Occipital lobe (tissue), 2 donors: ENCODE results near the gene EML5. TPM values are rescaled to one million over a fixed set of nuclear protein-coding genes. Genes with fewer than 3 reads are reported as not detected.
A peak's percentile ranks its signal among the peaks of the same experiment; 100 is the strongest.
"Not testable (repeated sequence)": the region's sequence is repeated elsewhere in the genome, so short reads cannot be mapped to it uniquely, and the experiment has no call there.

Experiments used
- DNase-seq: peaks from one replicate; lab custom pipeline; 2025; lab: John Stamatoyannopoulos, UW
- total RNA-seq: library from RNA; depleted of rRNA; stranded (reverse); fragments of >200 nt; gene quantifications from one replicate; pipeline ENCODE4 v1.2.3, GENCODE V29; 2014

The EML5 gene
- total RNA-seq, 1 donor from 2014 or later: 30.3 TPM

DNA sequence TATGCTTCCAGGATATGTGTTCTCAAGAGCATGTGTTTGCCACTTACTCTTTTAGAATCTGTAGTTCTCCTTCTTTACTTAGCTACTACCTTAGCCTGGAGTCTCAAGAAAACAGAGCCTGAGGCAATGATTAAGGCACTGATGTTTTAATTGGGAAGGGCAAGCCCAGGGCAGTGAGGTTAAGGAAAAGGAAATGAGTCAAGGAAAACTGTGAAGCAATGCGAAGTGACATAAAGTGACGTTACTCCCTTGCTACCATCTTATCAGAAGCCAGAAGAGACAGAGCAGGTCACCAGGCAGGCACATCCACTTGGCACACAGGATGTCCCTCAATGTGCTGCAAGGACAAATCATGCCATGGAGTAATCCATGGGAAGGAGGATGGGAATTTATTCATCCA lies 11.3 kb upstream of the EML5 start:
- DNase-seq: no peak

DNA sequence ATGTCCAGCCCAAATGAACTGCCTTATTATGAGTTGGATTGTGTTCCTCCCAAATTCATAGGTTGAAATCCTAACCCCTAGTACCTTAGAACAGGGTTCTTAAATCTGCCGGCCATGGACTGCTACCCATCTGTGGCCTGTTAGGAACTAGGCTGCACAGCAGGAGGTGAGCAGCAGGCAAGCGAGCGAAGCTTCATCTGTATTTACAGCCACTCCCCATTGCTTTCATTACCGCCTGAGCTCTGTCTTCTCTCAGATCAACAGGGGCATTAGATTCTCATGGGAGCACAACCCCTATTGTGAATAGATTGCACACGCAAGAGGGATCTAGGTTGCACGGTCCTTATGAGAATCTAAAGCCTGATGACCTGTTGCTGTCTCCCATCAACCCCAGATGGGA lies 9.8 kb upstream of the EML5 start:
- DNase-seq: no peak

DNA sequence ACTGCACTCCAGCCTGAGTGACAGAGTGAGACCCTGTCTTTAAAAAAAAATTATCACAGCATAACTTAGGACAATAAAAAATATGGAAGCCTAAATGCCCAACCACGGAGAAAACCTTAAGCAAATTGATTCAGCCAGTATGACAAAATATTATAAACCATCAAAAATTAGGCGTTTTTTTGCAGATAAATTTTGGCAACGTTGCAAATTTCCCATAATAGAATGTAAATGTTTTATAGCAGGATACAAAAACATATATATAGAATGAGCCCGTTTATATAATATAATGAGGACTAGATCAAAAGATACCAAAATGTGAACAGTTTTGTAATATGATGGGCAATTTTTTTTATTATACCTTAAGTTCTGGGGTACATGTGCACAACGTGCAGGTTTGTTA lies 6.8 kb upstream of the EML5 start:
- no peak for DNase-seq

DNA sequence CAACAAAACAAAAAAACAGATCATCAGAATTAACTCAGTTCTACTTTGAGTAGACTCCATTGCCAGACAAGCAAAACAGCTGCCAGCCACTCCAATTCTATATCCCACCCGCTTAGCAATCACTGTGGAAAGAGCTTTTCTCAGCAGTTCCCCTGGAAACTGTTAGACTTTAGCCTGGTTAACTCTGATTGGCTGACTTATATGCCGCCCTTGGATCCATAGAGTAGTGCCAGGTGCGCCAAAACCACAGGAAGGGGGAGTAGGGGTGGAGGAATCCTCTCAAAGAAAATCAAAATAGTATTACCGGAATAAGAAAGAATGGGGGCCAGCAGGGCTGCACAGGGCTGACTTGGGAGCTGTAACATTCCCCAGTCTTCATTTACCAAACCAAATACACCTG lies 5.4 kb upstream of the EML5 start:
- no peak for DNase-seq

DNA sequence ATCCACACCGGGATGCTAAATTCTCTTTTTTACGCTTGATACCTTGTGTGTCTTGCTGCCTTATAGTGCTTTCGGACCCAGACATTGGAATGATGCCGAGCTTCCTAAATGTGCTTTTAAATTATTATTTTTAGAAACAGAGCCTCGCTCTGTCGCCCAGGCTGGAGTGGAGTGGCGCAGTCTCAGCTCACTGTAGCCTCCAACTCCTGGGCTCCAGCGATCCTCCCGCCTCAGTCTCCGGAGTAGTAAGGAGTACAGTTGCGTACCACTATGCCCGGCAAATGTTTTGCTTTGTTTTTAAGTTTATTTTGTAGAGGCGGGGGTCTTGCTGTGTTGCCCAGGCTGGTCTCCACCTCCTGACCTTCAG lies 489 bp upstream of the EML5 start:
- peak; percentile 45 for DNase-seq

DNA sequence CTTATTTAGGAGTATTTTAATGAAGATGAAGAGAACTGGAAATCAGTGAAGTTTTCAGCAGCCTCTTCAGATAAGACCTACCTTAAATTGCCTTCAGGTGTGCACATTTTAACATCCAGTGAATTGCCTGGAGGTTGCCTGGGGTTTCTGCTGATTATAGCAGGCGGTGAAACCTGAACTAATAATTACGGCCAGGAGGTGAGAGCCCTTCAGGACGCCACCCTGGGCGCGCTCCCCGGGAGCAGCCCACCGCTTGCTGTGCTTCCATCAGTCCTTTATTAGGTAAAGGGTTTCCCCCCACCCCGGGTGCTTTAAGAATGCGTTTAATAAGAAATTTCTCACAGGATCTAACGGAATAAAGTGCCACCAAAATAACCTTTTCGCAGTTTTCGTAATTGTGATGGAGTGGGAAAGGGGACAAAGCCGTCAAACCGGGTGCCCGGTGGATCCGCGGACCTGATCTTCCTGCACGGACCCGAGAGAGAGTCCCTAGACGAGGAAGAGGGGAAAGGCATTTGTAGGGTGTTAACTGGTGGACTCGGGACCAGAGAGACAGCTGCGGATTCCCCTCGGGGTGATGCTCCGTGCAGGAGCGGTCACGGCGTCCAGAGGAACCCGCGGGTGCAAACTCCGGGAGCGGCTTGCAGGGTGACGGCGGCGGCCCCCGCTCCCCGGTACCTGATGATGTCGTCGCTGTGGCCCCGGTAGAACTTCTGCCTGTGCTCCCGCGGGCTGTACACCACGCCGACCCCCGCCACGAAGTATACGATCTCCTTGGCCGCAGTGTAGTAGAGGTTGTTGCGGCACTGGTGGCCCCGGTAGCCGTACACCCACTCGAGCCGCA lies 902 bp downstream of the EML5 start:
- peak; percentile 28 for DNase-seq

DNA sequence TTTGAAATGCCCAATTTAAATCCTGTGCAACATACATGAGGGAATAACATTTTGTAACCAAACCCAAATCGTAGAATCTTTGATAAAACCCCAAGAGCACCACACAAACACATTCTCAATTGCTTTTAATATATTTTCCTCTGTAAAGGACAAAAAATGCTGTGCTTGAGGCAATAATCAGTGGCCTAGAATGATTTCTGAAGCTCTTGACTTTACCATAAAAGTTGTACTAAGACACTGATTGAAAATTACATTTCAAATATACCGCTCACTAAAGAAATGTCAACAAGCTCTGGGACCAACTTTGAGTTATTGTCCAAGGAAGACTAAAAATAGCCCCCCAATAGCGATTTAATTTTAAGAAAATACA lies 1.5 kb downstream of the EML5 start:
- no peak for DNase-seq

DNA sequence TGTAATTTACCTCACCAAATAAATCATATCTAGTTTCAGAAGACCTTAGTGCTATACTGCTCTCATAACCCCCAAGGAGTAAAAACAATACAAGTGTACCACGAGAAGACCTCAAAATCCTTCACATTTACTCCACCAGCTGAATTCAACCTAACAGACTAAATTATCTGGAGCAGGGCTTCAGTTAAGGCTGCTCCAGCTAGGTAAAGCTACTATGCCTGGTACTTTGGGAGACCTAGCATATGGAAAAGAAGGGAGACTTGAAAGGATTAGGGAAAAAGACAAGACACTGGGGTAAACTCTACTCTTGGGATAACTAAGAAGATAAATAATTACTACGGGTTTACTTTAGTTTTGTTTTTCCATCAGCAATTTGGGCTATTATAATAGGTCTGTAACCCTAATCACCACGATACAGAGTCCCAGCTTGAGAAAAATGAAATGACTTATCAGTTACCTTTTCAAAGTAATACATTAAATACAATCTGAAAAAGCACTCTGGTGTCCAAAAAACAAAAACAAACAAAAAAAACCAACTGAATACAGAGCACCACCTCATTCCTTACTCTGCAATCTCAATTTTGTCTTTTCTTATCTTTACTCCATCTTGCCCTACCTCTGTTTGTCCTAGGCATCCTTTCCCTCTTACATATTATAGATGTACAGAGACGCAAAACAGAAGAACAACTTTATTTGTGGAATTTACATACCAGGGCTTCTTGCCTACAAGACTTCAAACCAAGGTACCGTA lies 2.1 kb downstream of the EML5 start:
- DNase-seq: no peak

DNA sequence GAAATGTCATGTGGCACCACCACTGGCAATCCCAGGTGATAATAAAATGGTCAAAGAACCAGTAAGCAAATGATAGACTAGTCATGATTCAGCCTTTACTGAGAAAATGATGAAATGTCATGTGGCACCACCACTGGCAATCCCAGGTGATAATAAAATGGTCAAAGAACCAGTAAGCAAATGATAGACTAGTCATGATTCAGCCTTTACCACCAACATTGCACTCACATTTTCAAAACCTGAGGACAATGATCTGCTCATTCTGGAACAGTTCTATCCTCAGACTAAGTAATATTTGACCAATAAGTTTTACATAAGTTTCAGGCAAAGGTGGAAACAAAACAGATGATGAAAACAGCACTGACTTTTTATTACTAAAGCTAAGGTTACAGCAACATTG lies 3.2 kb downstream of the EML5 start:
- not testable (repeated sequence) for DNase-seq

DNA sequence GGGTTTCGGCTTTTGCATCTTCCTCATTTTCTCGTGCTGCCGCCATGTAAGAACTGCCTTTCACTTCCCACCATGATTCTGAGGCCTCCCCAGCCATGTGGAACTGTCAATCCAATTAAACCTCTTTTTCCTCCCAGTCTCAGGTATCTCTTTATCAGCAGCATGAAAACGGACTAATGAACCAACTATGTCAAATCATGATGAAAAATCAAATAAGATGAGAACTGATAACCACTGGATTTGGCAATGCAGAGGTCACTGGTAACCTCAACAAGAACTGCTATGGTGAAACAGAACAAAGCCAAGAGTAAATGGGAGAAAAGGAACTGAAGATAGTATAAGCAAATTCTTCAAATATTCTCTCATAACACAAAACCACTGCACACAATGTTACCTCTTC lies 6.0 kb downstream of the EML5 start:
- DNase-seq: no peak

DNA sequence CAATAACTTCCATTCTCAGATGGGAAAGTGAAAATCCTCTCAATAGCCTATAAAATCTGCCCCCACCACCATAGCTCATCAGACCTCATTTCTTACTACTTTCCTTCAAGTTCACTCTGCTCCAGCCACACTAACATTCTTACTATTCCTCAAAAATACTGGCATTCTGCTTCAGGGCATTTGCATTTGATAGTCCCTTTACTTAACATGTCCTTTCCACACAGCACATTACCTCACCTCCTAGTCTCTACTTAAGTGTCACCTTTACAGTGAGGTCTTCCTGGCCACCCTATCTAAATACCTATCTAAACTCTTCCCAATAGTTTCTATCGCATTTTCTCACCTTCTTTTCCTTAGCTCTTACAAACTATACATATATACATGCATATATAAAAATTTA lies 6.8 kb downstream of the EML5 start:
- DNase-seq: no peak

DNA sequence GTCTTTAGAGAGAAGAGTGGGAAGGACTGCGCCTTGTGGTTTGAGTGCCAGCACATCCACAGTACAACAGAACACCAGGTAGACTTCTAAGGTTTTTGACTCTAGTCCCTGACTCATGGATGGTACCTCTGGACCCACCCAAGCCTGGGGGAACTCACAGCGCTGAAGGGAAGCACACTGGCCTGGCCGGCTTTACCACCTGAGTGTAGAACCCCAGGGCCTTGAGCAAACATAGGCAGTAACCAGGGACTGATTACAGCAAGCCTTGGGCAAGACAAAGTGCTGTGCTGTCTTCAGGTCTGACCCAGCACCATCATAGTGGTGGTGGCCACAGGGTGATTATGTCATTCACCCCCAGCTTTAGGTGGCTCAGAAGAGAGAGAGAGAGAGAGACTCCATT lies 17.2 kb downstream of the EML5 start:
- DNase-seq: no peak

DNA sequence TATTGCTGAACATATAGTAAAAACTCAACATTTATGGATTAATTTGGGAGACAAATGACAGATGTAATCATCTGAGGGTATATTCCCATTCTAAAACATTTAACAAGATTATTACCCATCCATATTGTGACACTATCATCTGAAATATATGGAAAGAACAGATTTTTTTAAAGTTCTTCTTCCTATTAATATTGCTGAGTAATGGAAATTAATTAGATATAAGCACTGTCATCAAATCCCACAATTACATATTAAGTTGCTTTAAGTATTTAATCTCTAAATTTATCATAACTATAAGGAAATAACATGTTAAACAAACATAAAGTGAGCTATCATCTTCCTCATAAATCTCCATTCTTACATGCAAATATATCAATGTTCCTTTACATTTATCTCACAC lies 22.0 kb downstream of the EML5 start:
- no peak for DNase-seq

DNA sequence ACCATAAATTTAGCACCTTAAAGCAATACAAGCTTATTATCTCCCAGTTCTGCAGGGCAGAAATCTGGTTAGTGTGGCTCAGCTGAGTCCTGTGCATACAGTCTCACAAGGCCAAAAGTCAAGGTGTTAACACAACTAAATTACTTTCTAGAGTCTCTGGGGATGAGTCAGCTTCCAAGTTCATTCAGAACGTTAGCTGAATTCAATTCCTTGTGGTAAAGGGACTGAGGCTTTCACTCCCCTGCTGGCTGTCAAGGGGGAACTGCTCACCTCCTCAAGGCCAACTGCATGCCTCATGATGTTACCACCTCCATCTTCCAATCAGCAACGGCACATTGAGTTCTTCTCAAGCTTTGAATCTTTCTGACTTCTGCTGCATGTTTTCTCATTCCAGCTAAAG lies 27.6 kb downstream of the EML5 start:
- no peak for DNase-seq

DNA sequence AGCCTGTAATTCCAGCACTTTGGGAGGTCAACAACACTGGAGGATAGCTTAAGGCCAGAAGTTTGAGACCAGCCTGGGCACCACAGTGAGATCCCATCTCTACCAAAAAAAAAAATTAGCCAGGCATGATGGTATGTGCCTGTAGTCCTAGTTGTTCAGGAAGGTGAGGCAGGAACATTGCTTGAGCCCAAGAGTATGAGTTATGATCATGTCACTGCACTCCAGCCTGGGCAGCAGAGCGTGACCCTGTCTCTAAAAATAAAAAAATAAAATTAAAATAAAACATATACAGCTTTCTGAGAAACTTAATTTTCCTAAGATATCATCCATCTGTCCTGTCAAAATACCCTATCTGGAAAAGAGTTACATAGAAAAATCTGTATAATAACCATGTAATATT lies 38.9 kb downstream of the EML5 start:
- DNase-seq: no peak

DNA sequence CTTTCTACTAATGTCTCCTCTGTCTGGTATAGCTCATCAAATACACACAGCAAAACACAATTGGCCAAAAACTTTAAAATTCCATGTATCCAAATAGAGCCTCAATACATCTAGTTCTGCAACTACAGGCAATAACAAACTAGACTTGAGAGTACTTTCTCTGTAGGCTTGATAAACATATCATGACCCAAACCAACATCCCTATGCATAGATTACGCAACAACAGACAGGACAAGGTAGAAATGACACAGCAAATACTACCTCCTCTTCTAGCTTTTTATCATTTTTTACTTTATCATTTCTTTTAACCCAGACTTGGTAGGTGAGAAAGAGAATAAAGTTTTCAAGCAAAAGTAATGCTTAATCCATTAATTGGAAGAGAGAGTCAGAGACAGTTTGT lies 41.8 kb downstream of the EML5 start:
- DNase-seq: no peak

DNA sequence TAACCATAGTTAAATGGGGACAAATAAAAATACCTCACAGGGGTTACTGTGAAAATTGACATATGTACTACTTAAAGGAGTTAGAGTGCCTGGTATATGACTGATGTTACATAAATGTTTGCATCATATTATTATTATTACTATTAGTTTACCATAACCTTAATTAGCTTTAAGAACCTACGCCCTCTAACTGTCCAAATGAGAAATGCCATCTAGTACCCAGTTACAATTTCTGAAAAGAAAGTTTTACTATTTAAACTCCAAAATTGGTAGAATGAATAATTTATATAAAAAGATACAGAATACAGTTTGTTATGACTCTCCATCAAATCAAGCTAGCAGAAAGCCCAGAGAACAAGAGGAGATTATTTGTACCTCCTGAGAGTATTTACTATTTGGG lies 42.3 kb downstream of the EML5 start:
- no peak for DNase-seq

DNA sequence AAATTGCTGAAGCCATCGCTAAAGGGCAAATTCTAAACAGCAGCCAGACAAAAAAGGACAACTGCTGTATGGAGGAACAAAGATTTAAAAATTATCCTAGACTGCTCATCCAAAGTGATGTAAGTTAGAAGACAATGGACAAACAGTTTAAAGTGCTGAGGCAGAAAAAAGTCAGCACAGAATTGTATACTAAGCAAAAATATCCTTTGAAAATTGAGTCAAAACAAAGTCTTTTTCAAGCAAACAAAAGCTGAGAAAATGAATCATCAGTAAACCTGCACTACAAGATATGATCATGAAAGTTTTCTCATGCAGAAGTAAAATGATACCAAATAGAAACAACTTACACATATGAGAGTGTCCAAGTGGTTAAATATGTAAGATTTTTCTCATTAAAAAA lies 43.6 kb downstream of the EML5 start:
- no peak for DNase-seq

DNA sequence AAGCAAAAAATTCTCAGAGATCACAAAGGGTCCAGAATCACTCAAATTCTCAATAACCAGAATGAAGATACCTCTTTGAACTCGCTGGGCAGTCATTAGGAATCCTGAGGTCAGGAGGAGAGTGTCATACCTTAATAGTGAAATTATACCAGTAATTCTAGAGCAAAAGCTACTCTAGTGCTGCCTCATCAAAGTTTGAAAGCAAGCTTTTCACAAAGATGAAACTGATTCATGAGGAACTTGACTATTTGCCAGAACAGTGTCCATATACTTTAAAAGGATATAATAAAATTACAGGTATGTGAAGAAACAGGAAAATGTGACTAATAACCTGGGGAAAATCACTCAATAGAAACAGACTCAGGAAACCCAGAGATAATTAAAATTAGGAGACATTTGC lies 44.5 kb downstream of the EML5 start:
- DNase-seq: no peak

DNA sequence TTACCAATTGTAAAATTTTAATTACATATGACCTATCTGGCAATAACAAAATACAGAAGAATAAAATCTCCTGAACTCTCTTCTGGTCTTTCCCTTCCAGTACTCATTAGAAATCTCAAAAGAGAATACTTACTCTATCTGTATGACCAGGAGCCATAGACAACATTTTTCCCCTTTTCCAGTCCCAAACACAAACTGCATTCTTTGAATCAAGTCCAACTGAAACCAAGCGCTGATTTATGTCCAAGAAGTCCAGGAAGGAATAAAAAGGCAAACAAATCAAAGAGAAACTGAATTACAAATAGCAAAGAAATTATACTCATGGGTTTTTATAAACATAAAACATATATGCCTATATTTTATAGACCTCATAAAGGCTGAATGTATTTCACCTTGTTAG lies 46.7 kb downstream of the EML5 start:
- DNase-seq: no peak

DNA sequence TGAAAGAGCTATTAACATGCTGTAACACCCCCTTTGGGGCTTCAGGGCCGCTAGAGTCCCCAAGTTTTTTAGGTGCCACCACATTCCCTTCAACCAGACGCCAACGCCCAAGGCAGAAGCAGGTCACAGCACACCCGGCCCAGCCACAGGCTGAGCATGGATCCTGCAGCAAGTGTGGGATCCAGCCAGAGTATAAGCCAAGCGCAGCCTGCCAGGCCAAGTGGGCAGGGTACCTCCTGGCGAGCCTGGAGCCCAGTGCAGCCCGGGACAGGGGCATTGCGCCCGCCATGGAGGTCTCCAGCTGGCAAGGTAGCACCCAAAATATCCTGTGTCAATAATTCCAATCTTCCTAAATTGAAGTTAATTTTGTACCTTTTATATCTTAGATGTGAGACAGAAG lies 55.5 kb downstream of the EML5 start:
- DNase-seq: no peak

DNA sequence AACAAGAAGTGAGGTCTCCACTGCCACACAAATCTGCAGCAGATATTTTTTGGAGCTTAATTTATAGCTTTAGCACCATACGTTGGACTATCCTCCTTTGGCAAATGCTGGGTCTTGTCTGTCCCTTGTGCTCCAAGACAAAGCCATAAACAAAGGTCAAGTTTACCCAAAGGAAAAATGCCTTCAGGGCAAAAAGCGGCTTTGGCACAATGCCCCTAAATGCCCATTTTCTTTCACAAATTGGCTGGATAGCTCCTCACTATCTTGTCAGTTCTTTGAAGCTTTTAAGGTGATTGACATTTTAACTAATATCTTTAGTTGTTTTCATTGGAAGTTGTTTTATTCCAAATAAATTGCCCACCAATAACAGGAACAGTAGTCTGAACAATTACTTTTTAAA lies 59.6 kb downstream of the EML5 start:
- no peak for DNase-seq

DNA sequence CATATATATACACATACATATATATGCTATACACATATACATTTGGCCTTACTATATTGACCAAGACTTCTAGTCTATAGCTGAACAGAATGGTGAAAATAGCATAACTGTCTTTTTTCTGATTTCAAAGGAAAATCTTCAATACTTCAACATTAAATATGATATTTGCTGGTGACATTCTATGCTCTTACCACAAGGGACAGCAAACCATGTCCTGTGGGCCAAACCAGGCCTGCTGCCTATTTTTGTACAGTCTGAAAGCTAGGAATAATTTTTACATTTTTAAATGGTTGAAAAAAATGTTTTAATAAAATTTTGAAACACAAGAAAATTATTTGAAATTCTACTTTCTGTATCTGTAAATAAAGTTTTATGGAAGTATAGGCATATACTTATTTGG lies 63.6 kb downstream of the EML5 start:
- no peak for DNase-seq
